H54 (cell line): Measurements from ENCODE around the gene PLCB1.
A peak's percentile ranks its signal among the peaks of the same experiment; 100 is the strongest.

Experiments
- DNase-seq: peaks from one replicate; pipeline ENCODE4 v3.0.0; 2011; ENCODE audit warnings: low spot score, mixed read lengths; ENCODE audit not compliant: insufficient read length
- FAIRE-seq: peaks from 3 replicates; lab custom pipeline; 2011; peaks lifted over from hg19 to GRCh38; lab: Jason Lieb, UNC
- POLR2A ChIP-seq: IDR thresholded peaks from 2 replicates; pipeline ENCODE4 v1.6.1; 2011; ENCODE audit warnings: low read depth, mild to moderate bottlenecking, low read length

Gene PLCB1

GRCh38 chr20:8139899-8140298, 7.8 kb downstream of the PLCB1 start:
- no peak for TF ChIP-seq POLR2A
- FAIRE-seq (no peak), DNase-seq (no peak)

GRCh38 chr20:8143474-8143873, 11.4 kb downstream of the PLCB1 start:
- TF ChIP-seq POLR2A, result no peak
- no peak for DNase-seq
- FAIRE-seq, result no peak

- DNase-seq, result no peak
- FAIRE-seq, result no peak
- no peak for TF ChIP-seq POLR2A
Measured at GRCh38 chr20:8144282-8145245, 12.5 kb downstream of the PLCB1 start.

GRCh38 chr20:8145246-8146168, 13.4 kb downstream of the PLCB1 start:
- DNase-seq (no peak), FAIRE-seq (no peak)
- TF ChIP-seq POLR2A, result no peak

GRCh38 chr20:8147476-8147875, 15.4 kb downstream of the PLCB1 start:
- TF ChIP-seq POLR2A, result no peak
- FAIRE-seq (no peak), DNase-seq (no peak)

- FAIRE-seq (no peak), DNase-seq (no peak)
- no peak for TF ChIP-seq POLR2A
Measured at GRCh38 chr20:8148501-8148900, 16.4 kb downstream of the PLCB1 start.

- TF ChIP-seq POLR2A, result no peak
- DNase-seq (no peak), FAIRE-seq (no peak)
Measured at GRCh38 chr20:8150591-8150990, 18.5 kb downstream of the PLCB1 start.

- no peak for TF ChIP-seq POLR2A
- DNase-seq, result no peak
- peak; percentile 6 for FAIRE-seq
Measured at GRCh38 chr20:8151372-8151771, 19.3 kb downstream of the PLCB1 start.

GRCh38 chr20:8152183-8152582, 20.1 kb downstream of the PLCB1 start:
- DNase-seq (no peak), FAIRE-seq (no peak)
- no peak for TF ChIP-seq POLR2A

GRCh38 chr20:8152847-8153246, 20.8 kb downstream of the PLCB1 start:
- FAIRE-seq (no peak), DNase-seq (no peak)
- no peak for TF ChIP-seq POLR2A

GRCh38 chr20:8153281-8153908, 21.3 kb downstream of the PLCB1 start:
- no peak for DNase-seq
- TF ChIP-seq POLR2A, result no peak
- FAIRE-seq, result no peak

- no peak for DNase-seq
- no peak for FAIRE-seq
- no peak for TF ChIP-seq POLR2A
Measured at GRCh38 chr20:8154638-8155037, 22.6 kb downstream of the PLCB1 start.

GRCh38 chr20:8155229-8155628, 23.2 kb downstream of the PLCB1 start:
- DNase-seq, result no peak
- TF ChIP-seq POLR2A, result no peak
- no peak for FAIRE-seq
